Activated CD4-positive, alpha-beta T cell treated with anti-CD3 and anti-CD28 coated beads, Interleukin-2, amount 50 U/mL, for 4 hours (primary cell): ENCODE results near the gene DHRS1.

Source experiments
- DNase-seq, 2 experiments: peaks; one replicate each; pipeline ENCODE4 v3.0.0-alpha.2; 2020

The DHRS1 gene

GRCh38 chr14:24280797-24281460, 18.7 kb downstream of the DHRS1 start:
- no peak for DNase-seq

- DNase-seq = peak; percentile 53
These were observed 20.0 kb downstream of the DHRS1 start for GRCh38 chr14:24279301-24280186.

GRCh38 chr14:24278424-24278823, 21.2 kb downstream of the DHRS1 start:
- DNase-seq = no peak

- DNase-seq = no peak
These were observed 21.8 kb downstream of the DHRS1 start for GRCh38 chr14:24277606-24278321.

- no peak for DNase-seq
These were observed 22.5 kb downstream of the DHRS1 start for GRCh38 chr14:24277071-24277470.

GRCh38 chr14:24274101-24274543, 25.5 kb downstream of the DHRS1 start:
- peak; percentile 48 to 51 for DNase-seq

GRCh38 chr14:24273422-24273998, 26.1 kb downstream of the DHRS1 start:
- no peak for DNase-seq

- DNase-seq = no peak
These were observed 27.1 kb downstream of the DHRS1 start for GRCh38 chr14:24272467-24272866.

- DNase-seq = no peak
These were observed 27.7 kb downstream of the DHRS1 start for GRCh38 chr14:24271834-24272263.

GRCh38 chr14:24271134-24271833, 28.3 kb downstream of the DHRS1 start, which contains the start of gene RABGGTA:
RABGGTA (minus strand) TSS chr14:24271597; CDS start chr14:24271115, 482 bp downstream.
- peak; percentile 85 to 90 for DNase-seq

GRCh38 chr14:24270537-24271133, 28.9 kb downstream of the DHRS1 start:
- peak in 1 of 2 experiments; percentile 4 for DNase-seq

- DNase-seq = no peak
These were observed 29.6 kb downstream of the DHRS1 start for GRCh38 chr14:24269910-24270536.

GRCh38 chr14:24269368-24269767, 30.2 kb downstream of the DHRS1 start:
- DNase-seq = no peak

GRCh38 chr14:24268225-24268624, 31.4 kb downstream of the DHRS1 start:
- DNase-seq = no peak

GRCh38 chr14:24267516-24267915, 32.1 kb downstream of the DHRS1 start:
- no peak for DNase-seq

- DNase-seq = no peak
These were observed 33.0 kb downstream of the DHRS1 start for GRCh38 chr14:24266344-24267244.

GRCh38 chr14:24264298-24264697, 35.3 kb downstream of the DHRS1 start:
- no peak for DNase-seq

GRCh38 chr14:24263848-24264247, 35.7 kb downstream of the DHRS1 start:
- no peak for DNase-seq

- no peak for DNase-seq
These were observed 36.5 kb downstream of the DHRS1 start, which contains the start of gene TGM1 for GRCh38 chr14:24262821-24263733. TGM1 (minus strand) TSS chr14:24263177; CDS start chr14:24262352, 825 bp downstream.
